HCT116 (cell line): ENCODE results near the gene TXLNB. TPM values are rescaled to one million over a fixed set of nuclear protein-coding genes. Genes with fewer than 3 reads are reported as not detected.

Experiments
- ATAC-seq: fragments of 200-7000 bp; cut with Tn5 transposase; 2 replicates; pipeline ENCODE4 v1.9.1; 2020; ENCODE audit warnings: mild to moderate bottlenecking, moderate library complexity
- BruUV-seq: library from RNA; stranded (reverse); fragments of 400-500 nt; replicated peaks from 2 replicates; lab custom pipeline; 2021; lab: Mats Ljungman, UMichigan
- CTCF ChIA-PET: fragments of 300-600 bp; sonication (Branson Sonifier 250); formaldehyde crosslinking; loops from one replicate; lab custom pipeline; 2021; ENCODE audit warnings: antibody characterized with exemption; lab: Charles Lee
- POLR2A ChIA-PET: fragments of 300-600, 350-600 bp; sonication (Branson Sonifier 250); formaldehyde crosslinking; loops from one replicate; lab custom pipeline; 2021; ENCODE audit warnings: antibody characterized with exemption; lab: Charles Lee
- RAD21 ChIA-PET, 2 experiments: fragments of 300-600 bp; sonication (Branson Sonifier 250); formaldehyde crosslinking; loops; one replicate each; lab custom pipeline; 2023; ENCODE audit warnings: low total read pairs in 2 of 2; ENCODE audit not compliant: uncharacterized antibody in 2 of 2, unreplicated experiment in 2 of 2, low non-redundant PET in 1 of 2; lab: Charles Lee
- DNase-seq: peaks from one replicate; pipeline ENCODE4 v3.0.0-alpha.2; 2010; ENCODE audit warnings: low read depth, low spot score
- H2AFZ ChIP-seq: fragments of 200-600 bp; shearing (Covaris generic), sonication (generic); 2 replicates; pipeline ENCODE4 v1.6.1; 2017; ENCODE audit warnings: low read depth, mixed run types, mixed read lengths, antibody characterized with exemption, low read length; ENCODE audit not compliant: poor library complexity, severe bottlenecking
- H3K27ac ChIP-seq: 2 replicates; pipeline ENCODE4 v1.5.1; 2012; ENCODE audit warnings: low read depth, low read length
- H3K27me3 ChIP-seq: fragments of 200-600 bp; sonication (generic); 2 replicates; pipeline ENCODE4 v1.6.1; 2016; ENCODE audit warnings: mixed run types, low read length, mixed read lengths; ENCODE audit not compliant: insufficient read depth
- H3K36me3 ChIP-seq, 2 experiments: fragments of 200-500 bp in 1 of 2; fragments of 200-600 bp in 1 of 2; sonication (Bioruptor generic) in 1 of 2; sonication (generic) in 1 of 2; 2 replicates each; pipeline versions ENCODE4 v1.5.1 to v1.6.1; 2014 to 2016; ENCODE audit warnings: low read length in 2 of 2, inconsistent platforms in 1 of 2, mixed read lengths in 1 of 2, mixed run types in 1 of 2; ENCODE audit not compliant: insufficient read depth in 2 of 2, control insufficient read depth in 1 of 2
- H3K4me1 ChIP-seq, 2 experiments: fragments of 200-600 bp in 1 of 2; sonication (generic) in 1 of 2; 2 replicates each; pipeline versions ENCODE4 v1.5.1 to v1.6.1; 2012 to 2017; ENCODE audit warnings: low read length in 2 of 2, inconsistent platforms in 1 of 2, mild to moderate bottlenecking in 1 of 2, mixed read lengths in 1 of 2, mixed run types in 1 of 2, moderate library complexity in 1 of 2; ENCODE audit not compliant: insufficient read depth in 2 of 2, control insufficient read depth in 1 of 2
- H3K4me2 ChIP-seq: fragments of 200-600 bp; sonication (generic); 2 replicates; pipeline ENCODE4 v1.6.1; 2017; ENCODE audit warnings: mixed run types, low read length, mixed read lengths
- H3K4me3 ChIP-seq, 2 experiments: fragments of 200-600 bp in 1 of 2; sonication (generic) in 1 of 2; replicated peaks in 1 of 2; 2 replicates each; pipeline ENCODE4 v1.5.1; 2011 to 2016; ENCODE audit warnings: low read length in 2 of 2, control low read depth in 1 of 2, low read depth in 1 of 2, mild to moderate bottlenecking in 1 of 2, mixed read lengths in 1 of 2, mixed run types in 1 of 2
- H3K79me2 ChIP-seq: fragments of 200-600 bp; sonication (generic); 2 replicates; pipeline ENCODE4 v1.6.1; 2017; ENCODE audit warnings: mild to moderate bottlenecking, mixed run types, low read length, moderate library complexity, mixed read lengths; ENCODE audit not compliant: insufficient read depth
- H3K9ac ChIP-seq: fragments of 200-600 bp; sonication (generic); 2 replicates; pipeline ENCODE4 v1.6.1; 2016; ENCODE audit warnings: low read length, mixed read lengths
- H3K9me2 ChIP-seq: fragments of 200-600 bp; sonication (generic), shearing (Covaris generic); 2 replicates; pipeline ENCODE4 v1.6.1; 2017; ENCODE audit warnings: mixed run types, mild to moderate bottlenecking, moderate library complexity; ENCODE audit not compliant: insufficient read depth
- H3K9me3 ChIP-seq, 2 experiments: fragments of 200-500 bp in 1 of 2; fragments of 200-600 bp in 1 of 2; sonication (Bioruptor generic) in 1 of 2; sonication (generic) in 1 of 2; 2 replicates each; pipeline ENCODE4 v1.6.1; 2014 to 2017; ENCODE audit warnings: low read length in 2 of 2, mixed read lengths in 2 of 2, inconsistent platforms in 1 of 2, low read depth in 1 of 2, mild to moderate bottlenecking in 1 of 2, mixed run types in 1 of 2, moderate library complexity in 1 of 2; ENCODE audit not compliant: control insufficient read depth in 1 of 2, insufficient read depth in 1 of 2
- H4K20me1 ChIP-seq: fragments of 200-600 bp; sonication (generic), shearing (Covaris generic); 2 replicates; pipeline ENCODE4 v1.6.1; 2017; ENCODE audit warnings: mixed run types, mild to moderate bottlenecking, moderate library complexity; ENCODE audit not compliant: insufficient read depth
- CEBPB ChIP-seq: IDR thresholded peaks from 2 replicates; pipeline ENCODE4 v1.6.1; 2012; ENCODE audit warnings: low read depth
- CTCF ChIP-seq, 3 experiments: fragments of 200-600 bp in 1 of 3; sonication (generic) in 1 of 3; IDR thresholded peaks in 2 of 3; conservative IDR thresholded peaks in 1 of 3; 2 replicates each; pipeline ENCODE4 v1.5.1; 2012 to 2017; ENCODE audit warnings: low read depth in 2 of 3, low read length in 2 of 3, antibody characterized with exemption in 1 of 3, borderline replicate concordance in 1 of 3, control low read depth in 1 of 3, mild to moderate bottlenecking in 1 of 3, mixed read lengths in 1 of 3, mixed run types in 1 of 3, moderate library complexity in 1 of 3; ENCODE audit not compliant: insufficient read depth in 1 of 3
- EGR1 ChIP-seq: IDR thresholded peaks from 2 replicates; pipeline ENCODE4 v1.6.1; 2012; ENCODE audit warnings: low read depth
- EZH2phosphoT487 ChIP-seq: fragments of 200-600 bp; IDR thresholded peaks from 2 replicates; pipeline ENCODE4 v1.6.1; 2018; ENCODE audit warnings: antibody characterized with exemption, borderline replicate concordance
- FOSL1 ChIP-seq: IDR thresholded peaks from 2 replicates; pipeline ENCODE4 v1.6.1; 2012; ENCODE audit warnings: low read depth
- JUND ChIP-seq: IDR thresholded peaks from 2 replicates; pipeline ENCODE4 v1.6.1; 2012
- MAX ChIP-seq: IDR thresholded peaks from 2 replicates; pipeline ENCODE4 v1.6.1; 2012
- POLR2A ChIP-seq: IDR thresholded peaks from 2 replicates; pipeline ENCODE4 v1.7.0; 2011; ENCODE audit warnings: borderline replicate concordance; ENCODE audit not compliant: insufficient read depth, insufficient read length; ENCODE audit errors: extremely low read depth
- POLR2AphosphoS5 ChIP-seq: IDR thresholded peaks from 2 replicates; pipeline ENCODE4 v1.6.1; 2011; ENCODE audit warnings: mild to moderate bottlenecking, low read depth, low read length, moderate library complexity
- REST ChIP-seq: IDR thresholded peaks from 2 replicates; pipeline ENCODE4 v1.6.1; 2012; ENCODE audit warnings: low read depth
- SIN3A ChIP-seq: IDR thresholded peaks from 2 replicates; pipeline ENCODE4 v1.6.1; 2012; ENCODE audit warnings: low read depth
- SP1 ChIP-seq: IDR thresholded peaks from 2 replicates; pipeline ENCODE4 v1.6.1; 2012; ENCODE audit warnings: low read depth
- SRF ChIP-seq: IDR thresholded peaks from 2 replicates; pipeline ENCODE4 v1.6.1; 2012; ENCODE audit warnings: low read depth
- YY1 ChIP-seq: IDR thresholded peaks from 2 replicates; pipeline ENCODE4 v1.6.1; 2011; ENCODE audit warnings: low read length, low read depth, moderate library complexity, mild to moderate bottlenecking; ENCODE audit not compliant: insufficient replicate concordance; ENCODE audit errors: extremely low read depth
- ZNF274 ChIP-seq: fragments of 200-500 bp; sonication (Bioruptor generic); IDR thresholded peaks from 2 replicates; pipeline ENCODE4 v1.6.1; 2014; ENCODE audit warnings: mild to moderate bottlenecking, low read depth, low read length, inconsistent platforms
- intact Hi-C: fragments of 100-400 bp; cut with micrococcal nuclease; formaldehyde crosslinking; loops from 2 replicates; pipeline ENCODE4 v1.10.0; 2022
- total RNA-seq: library from RNA; stranded (reverse); gene quantifications from one replicate; pipeline ENCODE4 v1.2.1, GENCODE V29; 2021; ENCODE audit not compliant: unreplicated experiment

TXLNB gene
- total RNA-seq, 1 experiment from 2014 or later = 0.05 TPM

GRCh38 chr6:139341060-139341459, 49.3 kb upstream of the TXLNB start:
- intact Hi-C loops = no loop called here
- no peaks in the 10 kb centered on the region for H3K9me2 ChIP-seq
- no peaks in the 10 kb centered on the region for H4K20me1 ChIP-seq
- no peaks in the 10 kb centered on the region for H3K9me3 ChIP-seq
- no peak for DNase-seq
- no peak for TF ChIP-seq EGR1
- no peak for TF ChIP-seq FOSL1
- TF ChIP-seq EZH2phosphoT487 = no peak
- no peak for TF ChIP-seq CTCF (IDR thresholded peaks at IDR 0.05 in 2 of 3, conservative IDR thresholded peaks at IDR 0.05 in 1 of 3; ENCODE audit: borderline replicate concordance in 1 of 3, insufficient read depth in 1 of 3, low read depth in 2 of 3, low read length in 2 of 3)
- TF ChIP-seq CEBPB = no peak
- TF ChIP-seq REST = no peak
- no peak for TF ChIP-seq SIN3A
- TF ChIP-seq YY1 = no peak
- TF ChIP-seq MAX = no peak
- no peak for TF ChIP-seq SRF
- TF ChIP-seq POLR2A = no peak
- no peak for TF ChIP-seq POLR2AphosphoS5
- TF ChIP-seq ZNF274 = no peak
- no peak for TF ChIP-seq SP1
- no peak for TF ChIP-seq JUND
- TF ChIP-seq, all 23 proteins: peak for 0
- POLR2A ChIA-PET = no interaction called here
- Histone ChIP-seq H3K36me3 (no peaks in the 10 kb centered on the region), H3K4me2 (no peak overlapping the region), H3K79me2 (no peaks in the 10 kb centered on the region), H2AFZ (no peak overlapping the region), H3K27ac (no peak overlapping the region), H3K9ac (no peak overlapping the region), H3K4me1 (no peaks in the 10 kb centered on the region; a peak in 1 of 4 replicates), H3K4me3 (no peak overlapping the region), H3K27me3 (no peaks in the 10 kb centered on the region)
- no TSS peak for BruUV-seq
- RAD21 ChIA-PET = no interaction called here
- CTCF ChIA-PET = no interaction called here
- no peak for ATAC-seq
